GM18498 (cell line): ENCODE data around the gene ANKRD28.

Experiments used
- ATAC-seq: cut with Tn5 transposase; IDR thresholded peaks from one replicate; pipeline ENCODE4 v1.9.1; 2021; ENCODE audit warnings: mild to moderate bottlenecking, moderate library complexity; ENCODE audit not compliant: unreplicated experiment

Gene ANKRD28

DNA sequence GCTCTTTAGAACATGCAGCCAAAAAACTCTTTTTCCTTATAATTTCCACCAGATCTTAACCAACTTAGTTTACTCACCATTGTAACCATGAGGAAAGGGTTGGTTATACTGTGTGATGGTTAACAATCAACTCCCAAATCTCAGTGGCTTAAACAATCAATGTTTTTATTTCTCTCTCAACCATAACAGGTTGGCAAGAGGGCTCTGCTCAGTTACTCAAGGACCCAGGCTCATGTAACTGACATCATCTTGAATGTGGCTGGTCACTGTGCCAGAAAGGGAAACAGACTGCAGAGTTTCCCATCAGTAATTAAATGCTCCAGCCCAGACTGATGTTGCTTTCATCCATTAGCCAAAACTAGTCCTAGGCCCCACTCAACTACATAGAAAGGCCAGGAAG lies 69.0 kb downstream of the ANKRD28 start:
- no peak for ATAC-seq

DNA sequence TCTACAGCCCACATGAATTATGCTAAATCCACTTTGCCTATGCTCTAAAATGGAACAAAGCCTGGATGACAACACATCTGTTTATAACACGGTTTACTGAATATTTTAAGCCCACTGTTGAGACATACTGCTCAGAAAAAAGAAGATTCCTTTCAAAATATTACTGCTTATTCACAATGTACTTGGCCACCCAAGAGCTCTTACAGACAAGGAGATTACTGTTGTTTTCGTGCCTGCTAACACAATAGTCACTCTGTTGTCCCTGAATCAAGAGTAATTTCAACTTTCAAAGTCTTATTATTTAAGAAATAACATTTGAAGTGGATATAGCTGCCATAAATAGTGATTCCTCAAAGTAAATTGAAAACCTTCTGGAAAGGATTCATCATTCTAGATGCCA lies 70.9 kb downstream of the ANKRD28 start:
- no peak for ATAC-seq

DNA sequence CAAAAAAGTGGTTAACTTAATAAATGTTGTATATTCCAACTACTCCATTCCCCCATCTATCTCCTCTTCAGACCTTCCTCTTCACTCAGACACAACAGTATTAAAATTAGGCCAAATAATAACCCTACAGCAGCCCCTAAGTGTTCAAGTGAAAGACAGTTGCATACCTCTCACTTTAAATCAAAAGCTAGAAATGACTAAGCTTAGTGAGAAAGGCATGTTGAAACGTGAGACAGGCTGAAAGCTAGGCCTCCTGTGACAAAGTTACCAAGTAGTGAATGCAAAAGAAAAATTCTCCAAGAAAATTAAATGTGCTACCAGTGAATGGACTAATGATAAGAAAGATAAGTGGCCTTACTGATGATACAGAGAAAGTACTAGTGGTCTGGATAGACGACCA lies 71.7 kb downstream of the ANKRD28 start:
- ATAC-seq, result peak; percentile 82

DNA sequence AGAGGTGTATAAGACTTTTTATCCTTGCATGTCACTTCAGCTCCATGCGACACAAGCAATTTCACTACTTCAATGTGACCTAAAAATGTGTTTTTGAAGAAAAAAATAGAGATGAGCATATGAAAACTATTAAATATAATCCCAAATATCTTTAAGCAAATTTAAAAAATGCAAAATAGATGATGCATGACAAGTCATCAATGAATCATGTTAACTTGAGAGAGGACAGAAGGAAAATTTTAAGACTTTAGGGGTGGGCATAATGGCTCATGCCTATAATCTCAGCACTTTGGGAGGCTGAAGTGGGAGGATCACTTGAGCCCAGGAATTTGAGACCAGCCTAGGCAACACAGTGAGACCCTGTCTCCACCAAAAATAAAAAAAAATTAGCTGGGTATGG lies 73.3 kb downstream of the ANKRD28 start:
- no peak for ATAC-seq

DNA sequence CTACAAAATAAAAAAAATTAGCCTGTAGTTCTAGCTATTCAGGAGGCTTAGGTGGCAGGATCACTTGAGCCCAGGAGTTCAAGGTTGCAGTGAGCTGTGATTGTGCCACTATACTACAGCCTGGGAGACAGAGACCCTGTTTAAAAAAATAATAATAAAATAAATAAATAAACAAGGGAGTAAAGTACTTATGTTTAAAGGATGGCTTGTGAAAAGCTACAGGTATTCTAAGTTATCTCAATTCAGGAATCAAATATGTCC lies 74.2 kb downstream of the ANKRD28 start:
- ATAC-seq, result no peak

DNA sequence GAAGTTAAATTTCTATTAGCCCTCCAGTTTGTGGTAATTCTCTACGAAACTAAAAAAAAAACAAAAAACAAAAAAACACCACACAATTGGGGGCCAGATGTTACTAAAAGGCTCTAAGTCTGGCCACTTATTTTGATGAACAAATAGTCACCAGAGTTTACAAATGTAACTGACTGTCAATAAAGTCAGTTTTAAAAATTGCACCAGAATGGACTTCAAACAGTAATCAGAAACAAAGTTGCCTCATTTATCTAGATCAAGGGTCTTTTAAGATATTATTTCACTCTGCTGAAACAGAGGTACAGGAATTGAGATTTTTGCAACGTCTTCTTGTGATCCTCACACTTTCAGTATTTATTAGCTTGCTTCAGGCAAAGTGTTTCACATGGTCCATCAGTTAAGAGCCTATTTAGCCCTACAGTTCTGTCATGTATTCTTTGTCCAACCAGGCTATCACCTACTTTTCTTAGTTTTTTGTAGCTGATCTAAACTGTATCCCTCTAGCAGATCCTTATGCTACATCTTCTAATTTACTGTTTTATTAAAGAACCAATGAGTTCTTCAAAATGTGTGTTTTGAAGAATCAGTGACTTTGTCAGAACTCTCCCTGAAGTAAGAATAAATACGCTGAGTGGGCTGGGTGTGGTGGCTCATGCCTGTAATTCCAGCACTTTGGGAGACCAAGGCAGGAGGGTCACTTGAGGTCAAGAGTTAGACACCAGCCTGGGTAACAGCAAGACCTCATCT lies 74.7 kb downstream of the ANKRD28 start:
- no peak for ATAC-seq

DNA sequence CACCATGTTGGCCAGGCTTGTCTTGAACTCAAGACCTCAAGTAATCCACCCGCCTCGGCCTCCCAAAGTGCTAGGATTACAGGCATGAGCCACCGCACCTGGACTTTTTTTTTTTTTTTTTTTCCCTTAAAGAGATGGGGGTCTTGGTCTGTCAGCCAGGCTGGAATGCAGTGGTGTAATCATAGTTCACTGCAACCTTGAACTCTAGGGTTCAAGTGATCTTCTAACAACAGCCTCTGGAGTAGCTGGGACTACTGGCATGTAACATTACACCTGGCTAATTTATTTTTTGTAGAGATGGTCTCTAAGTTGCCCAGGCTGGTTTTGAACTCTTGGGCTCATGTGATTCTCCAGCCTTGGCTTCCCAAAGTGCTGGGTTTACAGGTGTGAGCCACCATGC lies 81.6 kb downstream of the ANKRD28 start:
- ATAC-seq, result no peak

DNA sequence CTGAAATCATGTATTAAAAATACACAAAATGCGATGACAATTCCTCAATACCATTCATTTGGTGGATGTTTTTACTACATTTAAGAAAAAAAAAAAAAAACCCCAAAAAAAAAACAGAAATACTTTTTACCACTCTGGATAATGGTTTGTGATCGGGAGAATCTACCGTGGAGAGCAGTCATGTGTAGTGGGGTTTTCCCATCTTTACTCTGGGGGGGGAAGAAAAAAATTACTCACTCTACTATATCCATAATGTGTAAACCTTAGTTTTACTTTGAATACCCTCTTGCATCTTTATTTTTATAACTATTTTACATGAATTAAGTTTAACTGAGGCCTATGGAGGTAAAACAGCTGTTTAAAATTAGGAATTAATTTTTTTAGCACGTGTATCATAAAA lies 83.3 kb downstream of the ANKRD28 start:
- no peak for ATAC-seq

DNA sequence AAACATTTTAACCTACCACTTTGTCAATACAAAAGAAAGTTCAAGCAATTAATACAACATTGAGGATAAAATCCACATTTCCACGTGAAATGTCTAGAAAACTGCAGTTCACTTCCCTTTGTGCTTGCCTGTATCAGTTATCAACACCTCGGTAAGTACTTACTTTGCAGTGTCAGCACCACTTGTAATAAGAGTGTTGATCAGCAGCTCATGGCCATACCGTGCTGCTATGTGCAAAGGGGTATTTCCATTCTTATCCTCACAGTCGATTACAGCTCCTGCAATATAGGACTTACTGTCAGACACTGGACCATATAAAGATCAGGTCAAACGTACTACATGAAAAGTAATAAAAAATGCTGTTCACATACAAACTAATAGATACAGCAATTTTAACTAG lies 84.4 kb downstream of the ANKRD28 start:
- no peak for ATAC-seq

DNA sequence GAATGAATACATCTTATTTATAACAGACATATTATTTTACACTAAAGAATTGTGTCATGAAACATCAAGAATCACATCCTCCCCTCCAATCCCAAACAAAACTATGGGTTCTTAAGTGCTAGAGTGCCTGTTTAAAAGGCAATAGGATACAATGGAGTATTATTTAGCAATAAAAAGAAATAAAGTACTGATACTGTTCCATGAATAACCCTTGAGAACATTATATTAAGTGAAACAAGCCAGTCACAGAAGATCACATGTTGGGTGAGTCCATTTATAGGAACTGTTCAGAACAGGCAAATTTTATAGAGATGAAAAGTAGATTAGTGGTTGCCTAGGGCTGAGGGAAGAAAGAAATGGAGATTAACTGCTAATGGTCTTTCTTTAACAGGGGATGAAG lies 86.5 kb downstream of the ANKRD28 start:
- no peak for ATAC-seq

DNA sequence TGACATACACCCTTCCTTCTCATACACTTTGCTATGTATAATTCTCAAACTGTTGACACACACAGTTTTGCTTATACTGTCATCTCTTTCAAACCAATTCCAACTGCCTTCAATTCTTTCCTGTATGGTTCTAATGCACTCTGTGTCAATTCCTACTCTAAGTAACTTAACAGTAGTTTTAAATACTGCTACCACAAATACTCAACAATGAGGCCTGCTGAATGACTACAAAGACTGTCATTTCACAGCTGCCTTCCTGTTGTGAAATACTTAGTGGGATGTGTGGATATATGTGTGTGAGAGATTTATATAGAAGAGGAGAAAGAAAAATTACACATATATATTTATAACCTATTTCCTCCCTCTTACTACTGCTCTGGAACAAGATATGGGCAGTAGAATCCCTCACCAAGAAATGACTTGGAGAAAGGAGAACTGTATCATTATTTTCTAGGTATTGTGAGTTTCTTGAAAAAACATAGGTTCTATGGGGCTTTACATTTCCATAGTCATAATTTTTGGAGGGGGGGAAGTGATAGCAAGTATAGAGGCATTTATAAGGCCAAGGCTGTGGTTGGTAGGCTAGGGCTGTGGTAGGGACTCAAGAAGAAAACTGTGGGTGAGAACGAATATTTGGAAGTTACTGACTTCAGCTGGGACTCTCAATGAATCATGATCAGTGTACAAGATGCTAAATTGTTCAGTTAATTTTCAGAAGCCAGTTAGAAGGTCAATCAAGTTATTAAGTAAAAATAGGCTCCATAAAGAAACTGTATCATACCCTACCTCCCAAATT lies 88.7 kb downstream of the ANKRD28 start:
- ATAC-seq, result no peak

DNA sequence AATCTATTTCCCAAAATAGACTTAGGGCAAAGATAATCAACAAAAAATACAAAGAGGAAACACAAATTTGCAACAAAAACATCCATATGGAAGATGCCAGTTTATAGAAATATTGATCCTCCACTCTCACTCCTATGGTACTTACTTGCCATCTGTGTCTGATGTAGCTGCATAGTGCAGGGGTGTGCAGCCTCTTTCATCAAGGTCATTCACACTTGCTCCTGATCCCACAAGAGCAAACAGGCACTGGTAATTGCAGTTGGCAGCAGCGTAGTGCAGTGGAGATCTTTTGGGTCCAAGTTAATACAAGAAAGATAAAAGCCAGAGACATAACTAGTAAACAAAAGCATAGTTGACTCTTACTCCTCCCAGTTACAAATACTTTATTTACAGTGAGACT lies 90.0 kb downstream of the ANKRD28 start:
- no peak for ATAC-seq

DNA sequence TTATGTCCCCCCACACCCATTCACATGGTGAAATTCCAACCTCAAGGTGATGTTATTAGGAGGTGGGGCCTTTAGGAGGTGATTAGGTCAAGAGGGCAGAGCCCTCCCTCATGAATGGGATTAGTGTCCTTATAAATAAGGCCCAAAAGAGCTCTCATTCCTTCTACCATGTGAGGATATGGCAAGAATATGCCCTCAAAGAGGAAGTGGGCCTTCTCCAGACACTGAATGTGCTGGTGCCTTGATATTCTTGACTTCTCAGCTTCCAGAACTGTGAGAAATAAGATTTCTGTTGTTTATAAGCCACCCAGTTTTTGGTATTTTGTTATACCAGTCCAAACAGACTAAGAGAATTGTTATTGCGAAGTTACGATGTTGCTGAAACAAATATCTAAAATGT lies 94.4 kb downstream of the ANKRD28 start:
- no peak for ATAC-seq

DNA sequence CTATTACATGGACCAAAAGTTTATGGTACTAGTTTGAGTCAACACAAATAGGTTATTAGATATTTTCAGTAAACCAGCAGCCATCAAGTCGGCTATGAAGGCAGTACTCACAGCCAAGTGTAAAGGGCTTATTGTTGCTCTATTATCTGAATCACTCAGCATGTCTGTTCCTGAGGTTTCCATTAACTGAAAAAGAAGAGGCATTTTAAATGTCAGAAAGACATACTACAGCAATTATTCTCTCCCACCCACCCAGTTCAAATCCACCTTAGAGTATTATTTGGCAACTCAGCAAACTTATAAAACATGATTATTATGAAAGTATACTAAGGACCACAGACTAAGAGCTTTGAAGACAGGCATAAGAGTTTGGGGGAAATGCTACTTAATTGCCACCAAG lies 103.2 kb downstream of the ANKRD28 start:
- no peak for ATAC-seq

DNA sequence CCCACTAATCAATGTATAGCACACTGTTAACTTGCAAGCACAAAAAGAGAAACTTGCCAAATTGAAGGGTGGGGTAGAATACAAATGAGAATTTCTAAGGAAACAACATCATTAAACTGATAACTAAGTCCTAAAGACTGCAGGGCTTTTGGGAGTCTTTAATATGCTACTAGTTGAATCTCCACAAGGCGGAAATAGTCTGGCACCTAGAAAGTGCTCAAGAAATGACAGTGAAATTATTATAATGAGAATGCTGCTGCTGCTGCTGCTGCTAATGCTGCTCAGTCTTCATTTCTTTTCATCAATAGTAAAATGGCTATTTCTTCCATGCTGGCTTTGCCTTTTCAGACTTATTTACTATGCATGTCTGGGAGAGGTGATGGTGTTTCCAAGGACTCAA lies 104.4 kb downstream of the ANKRD28 start:
- ATAC-seq, result no peak

DNA sequence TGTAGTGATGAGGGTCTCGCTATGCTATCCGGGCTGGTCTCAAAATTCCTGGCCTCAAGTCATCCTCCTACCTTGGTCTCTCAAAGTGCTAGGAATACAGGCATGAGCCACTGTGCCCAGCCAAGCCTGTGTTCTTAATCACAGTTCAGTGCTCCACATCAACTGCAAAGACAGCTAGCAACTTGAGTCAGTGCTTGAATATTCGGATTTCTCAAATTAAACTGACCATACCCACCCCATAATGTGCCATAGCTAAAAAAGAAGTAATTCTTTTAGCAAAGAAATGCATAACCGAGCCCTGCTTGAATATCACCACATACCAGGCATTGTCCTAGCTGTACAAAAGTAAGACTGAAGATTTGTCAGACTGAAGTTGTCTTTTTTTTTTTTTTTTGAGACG lies 107.0 kb downstream of the ANKRD28 start:
- ATAC-seq, result no peak

DNA sequence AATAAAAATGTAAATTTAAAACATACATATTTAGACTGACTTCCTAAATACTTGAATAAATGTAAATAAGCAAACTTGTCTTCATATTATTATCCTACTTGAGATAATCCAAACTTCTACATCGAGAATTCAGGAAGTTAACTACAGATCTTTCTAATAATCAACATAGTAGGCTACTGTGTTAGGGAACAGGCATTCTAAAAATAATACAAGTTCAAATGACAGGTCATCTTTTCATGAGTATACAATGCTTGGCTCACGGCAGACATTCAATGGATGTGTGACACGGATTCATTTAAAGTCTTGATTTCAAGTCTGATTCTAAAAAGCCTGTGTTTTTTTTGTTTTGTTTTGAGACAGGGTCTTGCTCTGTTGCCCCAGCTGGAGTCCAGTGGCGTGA lies 107.5 kb downstream of the ANKRD28 start:
- no peak for ATAC-seq

DNA sequence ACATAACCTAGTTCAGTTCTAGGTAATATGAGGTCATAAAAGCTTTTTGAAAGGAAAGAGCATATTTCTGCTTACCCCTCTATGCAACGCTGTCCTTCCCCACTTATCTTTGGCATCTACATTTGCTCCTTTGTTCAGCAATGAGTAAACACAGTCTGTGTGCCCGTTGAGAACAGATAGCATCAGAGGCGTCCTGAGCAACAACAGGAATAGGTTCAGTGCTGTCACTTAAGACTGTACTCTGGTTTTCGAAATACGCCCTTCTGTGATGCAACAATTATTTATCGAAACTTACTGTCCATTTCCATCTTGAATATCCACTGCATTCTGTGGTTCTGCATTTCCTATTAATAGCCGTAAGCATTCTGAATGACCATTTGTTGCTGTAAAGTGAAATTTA lies 111.9 kb downstream of the ANKRD28 start:
- ATAC-seq, result no peak

DNA sequence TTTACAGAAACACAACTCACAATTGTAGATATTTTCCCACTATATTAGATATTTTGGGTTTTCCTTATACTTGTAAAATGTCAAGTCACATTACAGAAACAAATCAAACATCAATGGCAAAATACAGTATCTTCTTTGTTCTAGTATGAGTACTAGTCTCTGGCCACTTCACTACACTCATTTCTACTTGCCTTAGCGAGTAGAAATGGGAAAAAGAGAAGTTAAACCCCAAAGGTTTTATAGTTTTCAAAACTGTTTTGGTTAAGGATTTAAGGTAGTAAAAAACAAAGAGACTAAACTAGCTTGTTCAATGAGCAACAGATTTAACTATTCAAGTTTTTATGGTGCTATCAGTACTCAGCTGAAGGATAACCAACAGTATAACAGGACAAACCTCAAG lies 114.5 kb downstream of the ANKRD28 start:
- ATAC-seq, result no peak

DNA sequence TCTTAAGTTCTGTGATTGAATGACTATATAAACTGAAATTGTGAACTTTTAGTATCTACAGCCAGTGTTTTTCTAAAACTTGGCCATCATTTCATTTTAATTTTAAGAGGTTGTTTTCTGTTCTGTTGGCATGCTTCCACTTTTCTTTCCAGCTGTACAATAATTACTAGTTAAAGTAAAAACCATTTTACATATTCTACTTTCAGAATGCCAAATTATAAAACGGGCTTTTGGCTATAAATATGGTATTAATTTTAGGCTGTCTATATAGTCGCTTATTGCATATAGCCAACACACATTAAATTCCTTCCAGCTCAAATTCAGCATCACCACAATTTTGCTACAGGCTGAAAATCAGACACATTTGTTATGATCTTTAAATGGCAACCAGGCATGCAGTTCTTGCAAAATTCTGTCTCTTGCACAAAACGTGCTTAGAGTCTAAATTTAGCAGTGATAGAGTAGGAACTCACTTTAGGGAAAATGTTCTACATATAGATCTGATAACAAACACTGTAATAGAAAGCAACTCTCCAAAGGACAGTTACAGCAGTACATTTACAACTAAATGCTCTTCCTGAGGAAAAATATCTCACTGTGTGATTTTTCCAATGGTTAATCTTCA lies 115.1 kb downstream of the ANKRD28 start:
- no peak for ATAC-seq

DNA sequence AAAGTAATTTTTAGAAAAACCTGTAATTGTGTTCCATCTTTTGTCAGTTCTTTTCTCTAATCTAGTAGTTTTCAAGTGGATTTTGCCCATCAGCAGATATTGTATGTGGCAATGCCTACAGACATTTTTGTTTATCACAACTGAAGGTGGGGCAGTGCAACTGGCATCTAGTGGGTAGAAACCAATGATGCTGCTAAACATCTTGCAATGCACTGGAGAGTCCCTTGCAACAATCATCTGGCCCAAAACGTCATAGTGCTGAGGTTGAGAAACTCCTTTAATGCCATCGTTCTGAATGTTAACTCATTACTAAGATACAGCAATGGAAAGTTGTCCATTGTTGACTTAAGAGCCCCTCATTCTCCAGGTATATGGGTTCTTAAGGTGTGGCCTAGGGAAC lies 116.1 kb downstream of the ANKRD28 start:
- no peak for ATAC-seq

DNA sequence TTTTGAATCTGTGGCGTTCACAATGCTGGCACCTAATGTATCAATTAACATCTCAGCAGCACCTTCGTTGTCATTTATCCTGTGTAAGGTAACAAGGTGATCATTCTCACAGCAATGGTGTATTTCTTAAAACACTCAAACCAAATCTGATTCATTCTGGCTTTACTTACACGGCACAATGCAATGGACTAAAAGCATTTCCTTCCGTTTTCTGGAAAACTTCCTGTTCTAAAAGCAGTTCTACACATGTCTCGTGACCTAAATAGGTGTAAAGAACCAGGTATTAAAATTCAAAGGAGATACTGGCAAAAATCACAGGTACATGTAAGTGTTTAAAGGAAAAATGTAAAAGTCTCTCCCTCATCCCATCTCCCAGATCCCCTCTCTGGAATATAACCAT lies 118.5 kb downstream of the ANKRD28 start:
- no peak for ATAC-seq
